Activated T-cell treated with anti-CD3 and anti-CD28 coated beads, Interleukin-2, amount 50 U/mL, for 4 hours (primary cell): Measurements from ENCODE around the gene MBD5. TPM values are rescaled to one million over a fixed set of nuclear protein-coding genes. Genes with fewer than 3 reads are reported as not detected.

Experiments used
- ATAC-seq, 2 donors: fragments of 200-7000 bp; cut with Tn5 transposase; one replicate each; pipeline ENCODE4 v1.10.0; 2021
- DNase-seq: peaks from one replicate; pipeline ENCODE4 v3.0.0-alpha.2; 2020
- H3K27me3 Mint-ChIP-seq: one replicate; pipeline ENCODE4 v1.8.0; 2021; ENCODE audit warnings: low read depth, mixed read lengths
- H3K36me3 Mint-ChIP-seq: one replicate; pipeline ENCODE4 v1.8.0; 2022; ENCODE audit warnings: mixed read lengths; ENCODE audit not compliant: insufficient read depth
- H3K4me1 Mint-ChIP-seq: one replicate; pipeline ENCODE4 v1.8.0; 2021; ENCODE audit warnings: low read depth, mixed read lengths
- H3K4me3 Mint-ChIP-seq: one replicate; pipeline ENCODE4 v1.8.0; 2021; ENCODE audit warnings: mild to moderate bottlenecking, moderate library complexity, mixed read lengths
- H3K9me3 Mint-ChIP-seq: one replicate; pipeline ENCODE4 v1.8.0; 2021; ENCODE audit warnings: mixed read lengths
- total RNA-seq, 3 donors: library from RNA; stranded (reverse); gene quantifications; one replicate each; pipeline ENCODE4 v1.2.1, GENCODE V29; 2021

The MBD5 gene
- total RNA-seq, 3 donors from 2014 or later = 8.1 to 8.9 (median 8.2) TPM

- Mint-ChIP-seq H3K27me3 (no peaks in the 10 kb centered on the region), H3K4me3 (no peak overlapping the region)
- DNase-seq = no peak
These were observed 87.5 kb downstream of the MBD5 start for GRCh38 chr2:148108385-148108784.

GRCh38 chr2:148110184-148110583 lies 89.3 kb downstream of the MBD5 start:
- Mint-ChIP-seq H3K4me3 (no peak overlapping the region), H3K4me1 (peaks cover 14% of the 10 kb centered on the region), H3K36me3 (peaks cover 14% of the 10 kb centered on the region), H3K27me3 (no peaks in the 10 kb centered on the region), H3K9me3 (no peaks in the 10 kb centered on the region)
- no peak for DNase-seq
- no peak for ATAC-seq

More at GRCh38 chr2:148108385-148108784, 87.5 kb downstream of the MBD5 start:
- Mint-ChIP-seq H3K9me3 (no peaks in the 10 kb centered on the region), H3K36me3 (peaks cover 13% of the 10 kb centered on the region), H3K4me1 (peaks cover 14% of the 10 kb centered on the region)
- no peak for ATAC-seq

GRCh38 chr2:148122788-148123187 lies 101.9 kb downstream of the MBD5 start:
- Mint-ChIP-seq H3K9me3 (peaks cover 10% of the 10 kb centered on the region), H3K4me1 (no peaks in the 10 kb centered on the region), H3K27me3 (no peaks in the 10 kb centered on the region), H3K4me3 (no peak overlapping the region), H3K36me3 (peaks cover 16% of the 10 kb centered on the region)
- DNase-seq (no peak), ATAC-seq (no peak)

DNA sequence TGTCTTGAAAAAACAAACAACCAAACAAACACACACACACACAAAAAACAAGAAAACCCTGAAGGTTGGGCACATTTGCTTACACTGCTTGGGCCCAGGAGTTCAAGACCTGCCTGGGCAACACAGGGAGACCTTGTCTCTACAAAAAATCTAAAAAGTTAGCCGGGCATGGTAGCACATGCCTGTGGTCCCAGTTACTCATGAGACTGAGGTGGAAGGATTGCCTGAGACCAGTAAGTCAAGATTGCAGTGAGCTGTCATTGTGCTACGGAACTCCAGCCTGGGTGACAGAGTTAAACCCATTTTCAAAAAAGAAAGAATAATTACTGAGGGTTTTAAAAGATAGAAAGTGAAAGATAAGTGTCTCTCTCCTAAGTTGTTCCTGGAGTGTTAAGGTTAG lies 103.4 kb downstream of the MBD5 start:
- H3K4me3 Mint-ChIP-seq = no peak overlapping the region
- DNase-seq = no peak
- no peak for ATAC-seq
- no peaks in the 10 kb centered on the region for H3K27me3 Mint-ChIP-seq
- peaks cover 16% of the 10 kb centered on the region for H3K36me3 Mint-ChIP-seq
- H3K4me1 Mint-ChIP-seq = no peaks in the 10 kb centered on the region
- peaks cover 4% of the 10 kb centered on the region for H3K9me3 Mint-ChIP-seq

- peaks cover 6% of the 10 kb centered on the region for H3K36me3 Mint-ChIP-seq
- H3K4me3 Mint-ChIP-seq = no peak overlapping the region
- ATAC-seq = no peak
- no peak for DNase-seq
- no peaks in the 10 kb centered on the region for H3K9me3 Mint-ChIP-seq
- no peaks in the 10 kb centered on the region for H3K27me3 Mint-ChIP-seq
- H3K4me1 Mint-ChIP-seq = no peaks in the 10 kb centered on the region
These were observed 109.7 kb downstream of the MBD5 start for GRCh38 chr2:148130581-148130980.

DNA sequence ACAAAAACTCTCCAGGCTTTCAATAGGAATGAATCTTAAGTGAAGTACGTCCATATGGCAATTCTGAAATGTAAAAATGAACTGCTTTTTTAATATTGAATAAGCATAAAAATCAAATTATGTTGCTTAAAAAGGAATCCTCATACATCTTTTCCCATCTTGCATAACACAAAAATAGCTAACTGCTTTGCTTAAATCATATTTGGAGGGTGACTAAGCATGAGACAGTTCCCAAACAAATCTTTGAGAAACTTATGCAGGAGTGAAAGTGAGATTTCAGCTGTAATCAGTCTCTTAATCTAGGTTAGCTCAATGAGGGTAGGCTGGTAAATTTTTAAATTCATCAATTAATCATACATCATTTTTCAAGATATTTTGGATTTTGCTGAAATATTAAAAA lies 111.5 kb downstream of the MBD5 start:
- Mint-ChIP-seq H3K9me3 (no peaks in the 10 kb centered on the region), H3K36me3 (peaks cover 4% of the 10 kb centered on the region), H3K4me3 (no peak overlapping the region), H3K4me1 (no peaks in the 10 kb centered on the region), H3K27me3 (no peaks in the 10 kb centered on the region)
- DNase-seq (no peak), ATAC-seq (no peak)

GRCh38 chr2:148135705-148136104 lies 114.8 kb downstream of the MBD5 start:
- H3K27me3 Mint-ChIP-seq = no peaks in the 10 kb centered on the region
- ATAC-seq (no peak), DNase-seq (no peak)
- no peaks in the 10 kb centered on the region for H3K4me1 Mint-ChIP-seq
- no peaks in the 10 kb centered on the region for H3K9me3 Mint-ChIP-seq
- no peak overlapping the region for H3K4me3 Mint-ChIP-seq
- H3K36me3 Mint-ChIP-seq = no peaks in the 10 kb centered on the region

DNA sequence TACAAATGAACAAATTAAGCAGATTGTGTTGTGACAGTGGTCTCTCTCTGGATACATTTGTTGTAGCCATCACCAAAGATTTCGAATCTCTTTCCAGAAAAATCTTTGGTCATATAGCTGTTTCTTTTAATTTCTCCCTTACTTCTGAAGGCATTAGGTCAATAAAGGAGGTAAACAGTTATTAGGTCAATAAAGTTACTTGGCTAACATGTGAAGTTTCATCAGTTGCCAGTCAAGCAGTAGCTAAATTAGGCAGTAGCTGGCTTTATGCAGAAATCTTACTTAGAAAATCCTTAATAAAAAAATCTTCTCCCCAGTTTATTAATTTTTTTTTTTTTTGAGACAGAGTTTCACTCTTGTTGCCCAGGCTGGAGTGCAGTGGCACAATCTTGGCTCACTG lies 115.5 kb downstream of the MBD5 start:
- Mint-ChIP-seq H3K4me1 (no peaks in the 10 kb centered on the region), H3K27me3 (no peaks in the 10 kb centered on the region), H3K9me3 (no peaks in the 10 kb centered on the region), H3K4me3 (no peak overlapping the region), H3K36me3 (no peaks in the 10 kb centered on the region)
- DNase-seq = no peak
- no peak for ATAC-seq

DNA sequence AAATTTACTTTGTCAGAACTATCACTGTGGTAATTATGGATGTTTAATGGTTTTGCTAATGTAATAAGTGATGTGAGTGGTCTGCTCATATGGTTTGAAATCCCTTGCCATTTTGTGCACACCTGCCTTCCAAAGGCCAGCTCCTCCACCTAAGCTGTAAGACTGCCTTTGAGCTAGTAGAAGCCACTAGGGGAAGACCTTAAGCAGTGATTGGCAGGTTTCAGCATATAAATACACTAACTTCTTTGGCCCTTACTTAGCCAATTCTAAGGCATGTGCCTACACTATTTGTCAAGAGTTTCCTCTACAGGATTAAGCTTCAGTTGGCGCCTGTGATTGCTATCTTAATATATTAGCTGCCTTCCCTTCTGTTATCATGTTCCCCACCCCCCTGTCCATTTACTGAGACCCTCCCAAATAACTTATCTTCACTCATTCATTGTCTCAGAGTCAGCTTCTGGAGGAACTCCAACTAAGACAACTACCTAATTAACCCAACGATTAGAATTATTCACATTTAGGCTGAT lies 141.1 kb downstream of the MBD5 start:
- no peaks in the 10 kb centered on the region for H3K27me3 Mint-ChIP-seq
- H3K4me3 Mint-ChIP-seq = no peak overlapping the region
- H3K4me1 Mint-ChIP-seq = no peaks in the 10 kb centered on the region
- no peaks in the 10 kb centered on the region for H3K9me3 Mint-ChIP-seq
- peaks cover 3% of the 10 kb centered on the region for H3K36me3 Mint-ChIP-seq
- DNase-seq (no peak), ATAC-seq (no peak)

GRCh38 chr2:148162871-148163270 lies 142.0 kb downstream of the MBD5 start:
- H3K27me3 Mint-ChIP-seq = no peaks in the 10 kb centered on the region
- no peak for ATAC-seq
- DNase-seq = no peak
- no peaks in the 10 kb centered on the region for H3K9me3 Mint-ChIP-seq
- peaks cover 3% of the 10 kb centered on the region for H3K36me3 Mint-ChIP-seq
- no peaks in the 10 kb centered on the region for H3K4me1 Mint-ChIP-seq
- H3K4me3 Mint-ChIP-seq = no peak overlapping the region

- DNase-seq (no peak), ATAC-seq (no peak)
- Mint-ChIP-seq H3K27me3 (no peaks in the 10 kb centered on the region), H3K4me3 (no peak overlapping the region), H3K36me3 (peaks cover 11% of the 10 kb centered on the region), H3K4me1 (no peaks in the 10 kb centered on the region), H3K9me3 (peaks cover 4% of the 10 kb centered on the region)
These were observed 145.1 kb downstream of the MBD5 start for GRCh38 chr2:148165975-148166374.

DNA sequence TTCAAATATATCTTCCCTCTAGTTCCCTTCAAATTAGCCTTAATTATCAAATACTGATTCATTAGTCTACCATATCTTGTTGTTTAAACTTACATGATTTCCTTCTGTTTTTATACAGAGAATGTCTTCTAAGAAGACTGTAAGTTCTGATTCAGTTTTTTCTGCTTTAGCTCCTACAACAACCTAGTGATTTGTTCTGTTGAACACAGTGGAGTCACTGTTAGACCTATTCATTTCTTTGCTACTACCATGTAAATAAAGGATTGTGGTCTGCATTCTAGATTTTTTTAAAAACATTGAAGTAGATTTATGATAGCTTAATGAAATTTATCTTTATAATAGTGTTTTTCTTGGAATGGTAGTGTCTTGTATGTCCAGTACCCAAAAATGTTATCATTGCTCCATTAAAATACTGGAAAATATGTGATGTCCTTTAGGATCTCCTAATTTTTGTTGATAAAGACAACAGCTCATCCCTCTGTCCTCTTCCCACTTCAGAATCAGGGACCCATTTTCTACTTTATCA lies 146.4 kb downstream of the MBD5 start:
- Mint-ChIP-seq H3K4me1 (no peaks in the 10 kb centered on the region), H3K4me3 (no peak overlapping the region), H3K27me3 (no peaks in the 10 kb centered on the region), H3K9me3 (peaks cover 4% of the 10 kb centered on the region), H3K36me3 (peaks cover 11% of the 10 kb centered on the region)
- DNase-seq (no peak), ATAC-seq (no peak)

GRCh38 chr2:148167855-148168254 lies 147.0 kb downstream of the MBD5 start:
- H3K36me3 Mint-ChIP-seq = peaks cover 11% of the 10 kb centered on the region
- no peaks in the 10 kb centered on the region for H3K27me3 Mint-ChIP-seq
- no peak for ATAC-seq
- H3K9me3 Mint-ChIP-seq = peaks cover 4% of the 10 kb centered on the region
- no peaks in the 10 kb centered on the region for H3K4me1 Mint-ChIP-seq
- H3K4me3 Mint-ChIP-seq = no peak overlapping the region
- DNase-seq = no peak

GRCh38 chr2:148172131-148172753 lies 151.4 kb downstream of the MBD5 start:
- DNase-seq = no peak
- H3K9me3 Mint-ChIP-seq = peaks cover 4% of the 10 kb centered on the region
- peaks cover 10% of the 10 kb centered on the region for H3K36me3 Mint-ChIP-seq
- ATAC-seq = no peak
- H3K27me3 Mint-ChIP-seq = no peaks in the 10 kb centered on the region
- H3K4me3 Mint-ChIP-seq = no peak overlapping the region
- no peaks in the 10 kb centered on the region for H3K4me1 Mint-ChIP-seq

- ATAC-seq (no peak), DNase-seq (no peak)
- H3K9me3 Mint-ChIP-seq = peaks cover 4% of the 10 kb centered on the region
- no peaks in the 10 kb centered on the region for H3K4me1 Mint-ChIP-seq
- H3K4me3 Mint-ChIP-seq = no peak overlapping the region
- H3K36me3 Mint-ChIP-seq = peaks cover 13% of the 10 kb centered on the region
- H3K27me3 Mint-ChIP-seq = no peaks in the 10 kb centered on the region
These were observed 152.3 kb downstream of the MBD5 start for GRCh38 chr2:148173168-148173567.
